ENCODE measurements around the gene LPCAT4. TPM values are rescaled to one million over a fixed set of nuclear protein-coding genes. Genes with fewer than 3 reads are reported as not detected.

The LPCAT4 gene
- polyA plus RNA-seq, 1 of the 3 experiments (the other 2 are of a cell fraction), result 88.4 TPM

- ChIA-PET POLR2A (interaction anchor here (0.6 kb wide), 1 partner anchor 217 kb away, joined by 3 read pairs; no protein-coding TSS in a partner anchor), CTCF (interaction anchor here (1.8 kb wide), 1 partner anchor 77 kb away, joined by 4 read pairs; no protein-coding TSS in a partner anchor)
- Histone ChIP-seq H3K4me1 (ENCODE audit: control insufficient read depth in 1 of 2, insufficient read depth in 2 of 2, low read depth in 1 of 2, low read length in 1 of 2) (no peaks in the 10 kb centered on the region; a peak in 1 of 4 replicates), H3K36me3 (replicated peaks in 1 of 2; ENCODE audit: control insufficient read depth in 1 of 2, insufficient read depth in 2 of 2, low read length in 1 of 2) (no peaks in the 10 kb centered on the region), H3K9me2 (no peaks in the 10 kb centered on the region), H3K9me3 (no peaks in the 10 kb centered on the region), H3F3A (replicated peaks; ENCODE audit: insufficient read depth) (peaks cover 7% of the 10 kb centered on the region), H3K79me2 (ENCODE audit: insufficient read depth) (no peaks in the 10 kb centered on the region), H3K27me3 (ENCODE audit: insufficient read depth) (no peaks in the 10 kb centered on the region), H3K4me3 (ENCODE audit: low read depth in 2 of 2, low read length in 1 of 2) (no peak overlapping the region), H2AFZ (ENCODE audit: low read depth) (no peak overlapping the region), H3K4me2 (no peak overlapping the region), H3K9ac (no peak overlapping the region), H4K20me1 (ENCODE audit: insufficient read depth) (no peaks in the 10 kb centered on the region), H3K27ac (ENCODE audit: low read depth in 2 of 2, low read length in 1 of 2) (no peak overlapping the region)
- WGBS (ENCODE audit: low lambda C conversion rate), result 67% methylated on average over 10 of the region's 10 CpGs
- DNase-seq, result no peak
- TF ChIP-seq TCF12 (IDR thresholded peaks at IDR 0.05) (no peak), NRF1 (IDR thresholded peaks at IDR 0.05; ENCODE audit: low read depth, low read length) (no peak), EP300 (IDR thresholded peaks at IDR 0.05; ENCODE audit: borderline replicate concordance in 1 of 2, low read depth in 1 of 2, low read length in 1 of 2) (no peak), GABPA (IDR thresholded peaks at IDR 0.05; ENCODE audit: low read depth) (no peak), EZH2phosphoT487 (IDR thresholded peaks at IDR 0.05; ENCODE audit: borderline replicate concordance, low read depth) (no peak), SMC3 (IDR thresholded peaks at IDR 0.05; ENCODE audit: low read depth, low read length) (no peak), ELF1 (IDR thresholded peaks at IDR 0.05) (no peak), RXRA (IDR thresholded peaks at IDR 0.05; ENCODE audit: borderline replicate concordance, low read depth) (no peak), CHD2 (IDR thresholded peaks at IDR 0.05; ENCODE audit: low read length, partially characterized antibody) (no peak), USF2 (IDR thresholded peaks at IDR 0.05; ENCODE audit: borderline replicate concordance, low read depth, low read length) (no peak), MAX (IDR thresholded peaks at IDR 0.05; ENCODE audit: low read depth) (no peak), REST (IDR thresholded peaks at IDR 0.05; ENCODE audit: low read depth, low read length) (no peak), MXI1 (IDR thresholded peaks at IDR 0.05; ENCODE audit: low read depth, low read length) (no peak), POLR2AphosphoS5 (IDR thresholded peaks at IDR 0.05; ENCODE audit: low read depth, low read length) (no peak), SIN3A (IDR thresholded peaks at IDR 0.05; ENCODE audit: borderline replicate concordance, low read depth, low read length) (no peak)
- TF ChIP-seq, protein P1, sequence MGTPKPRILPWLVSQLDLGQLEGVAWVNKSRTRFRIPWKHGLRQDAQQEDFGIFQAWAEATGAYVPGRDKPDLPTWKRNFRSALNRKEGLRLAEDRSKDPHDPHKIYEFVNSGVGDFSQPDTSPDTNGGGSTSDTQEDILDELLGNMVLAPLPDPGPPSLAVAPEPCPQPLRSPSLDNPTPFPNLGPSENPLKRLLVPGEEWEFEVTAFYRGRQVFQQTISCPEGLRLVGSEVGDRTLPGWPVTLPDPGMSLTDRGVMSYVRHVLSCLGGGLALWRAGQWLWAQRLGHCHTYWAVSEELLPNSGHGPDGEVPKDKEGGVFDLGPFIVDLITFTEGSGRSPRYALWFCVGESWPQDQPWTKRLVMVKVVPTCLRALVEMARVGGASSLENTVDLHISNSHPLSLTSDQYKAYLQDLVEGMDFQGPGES (IDR thresholded peaks at IDR 0.05; ENCODE audit: low read depth, low read length), result no peak
These were observed 48.5 kb downstream of the LPCAT4 start for GRCh38 chr15:34318277-34319079.

Data from SK-N-SH (cell line).